A549 (cell line): ENCODE measurements around the gene HLX. TPM values are rescaled to one million over a fixed set of nuclear protein-coding genes. Genes with fewer than 3 reads are reported as not detected.

Experiments used
- ATAC-seq, 2 experiments: fragments of 200-7000 bp in 1 of 2; fragments of >200 bp in 1 of 2; cut with Nextera tagmentation in 1 of 2; cut with Tn5 transposase in 1 of 2; 3 replicates each; pipeline versions ENCODE4 v1.8.0 to v1.9.1; 2018 to 2020; ENCODE audit warnings: mild to moderate bottlenecking in 1 of 2, moderate library complexity in 1 of 2
- CTCF ChIA-PET: fragments of 300-600 bp; sonication (Branson Sonifier 250); formaldehyde crosslinking; extraction: SDS; loops from one replicate; lab custom pipeline; 2021; ENCODE audit warnings: antibody characterized with exemption, inconsistent platforms; lab: Yijun Ruan, JAX
- POLR2A ChIA-PET: fragments of 350-600 bp; formaldehyde crosslinking; extraction: SDS; loops from one replicate; lab custom pipeline; 2021; ENCODE audit warnings: antibody characterized with exemption, inconsistent platforms; lab: Yijun Ruan, JAX
- DNase-seq, 2 experiments: peaks; one replicate each; pipeline versions ENCODE4 v3.0.0 to v3.0.0-alpha.2; 2011 to 2016; ENCODE audit warnings: low read depth in 1 of 2, low spot score in 1 of 2
- FAIRE-seq: peaks from 2 replicates; lab custom pipeline; 2011; peaks lifted over from hg19 to GRCh38; lab: Jason Lieb, UNC
- H3K27ac ChIP-seq, 2 experiments: fragments of >200 bp; sonication (Bioruptor Twin); formaldehyde crosslinking; 3 replicates each; pipeline ENCODE4 v1.5.1; 2016 to 2017
- H3K4me1 ChIP-seq: fragments of >200 bp; sonication (Bioruptor Twin); formaldehyde crosslinking; 3 replicates; pipeline ENCODE4 v1.6.1; 2016
- H3K4me2 ChIP-seq: fragments of >200 bp; sonication (Bioruptor Twin); formaldehyde crosslinking; 3 replicates; pipeline ENCODE4 v1.6.1; 2016
- H3K4me3 ChIP-seq: fragments of >200 bp; sonication (Bioruptor Twin); formaldehyde crosslinking; 3 replicates; pipeline ENCODE4 v1.5.1; 2016
- H3K9me3 ChIP-seq: fragments of >200 bp; sonication (Bioruptor Twin); formaldehyde crosslinking; 3 replicates; pipeline ENCODE4 v1.6.1; 2016
- EHF ChIP-seq: fragments of 250-450 bp; sonication (Bioruptor Pico); IDR thresholded peaks from 2 replicates; pipeline ENCODE4 v1.5.0; 2020; ENCODE audit warnings: mild to moderate bottlenecking
- EHMT2 ChIP-seq: fragments of 200-600 bp; sonication (generic); IDR thresholded peaks from 2 replicates; pipeline ENCODE4 v1.6.1; 2016; ENCODE audit warnings: antibody characterized with exemption, low read depth, mild to moderate bottlenecking, moderate library complexity
- FOXS1 ChIP-seq: fragments of 250-450 bp; sonication (Bioruptor Pico); IDR thresholded peaks from 2 replicates; pipeline ENCODE4 v1.5.0; 2020; ENCODE audit warnings: mild to moderate bottlenecking, moderate library complexity
- HEYL ChIP-seq: fragments of 250-450 bp; sonication (Bioruptor Pico); IDR thresholded peaks from 2 replicates; pipeline ENCODE4 v1.8.0; 2021; ENCODE audit warnings: mild to moderate bottlenecking, moderate library complexity
- HOXB13 ChIP-seq: fragments of 250-450 bp; sonication (Bioruptor Pico); IDR thresholded peaks from 2 replicates; pipeline ENCODE4 v1.5.0; 2020; ENCODE audit warnings: low read depth, mild to moderate bottlenecking, moderate library complexity
- MAZ ChIP-seq: fragments of 150-350 bp; IDR thresholded peaks from 2 replicates; pipeline ENCODE4 v1.6.1; 2014; ENCODE audit warnings: antibody characterized with exemption, low read depth, low read length, borderline replicate concordance
- NFE2L2 ChIP-seq: fragments of 150-350 bp; conservative IDR thresholded peaks from 2 replicates; pipeline ENCODE4 v1.6.1; 2014; ENCODE audit warnings: low read length
- NR3C1 ChIP-seq: fragments of >200 bp; sonication (Bioruptor Twin); formaldehyde crosslinking; IDR thresholded peaks from 3 replicates; pipeline ENCODE4 v1.6.1; 2017
- POLR2AphosphoS2 ChIP-seq: conservative IDR thresholded peaks from 2 replicates; pipeline ENCODE4 v1.6.1; 2012; ENCODE audit warnings: low read length, improper control_type of control experiment, inconsistent platforms
- RCOR1 ChIP-seq: fragments of 150-350 bp; IDR thresholded peaks from 2 replicates; pipeline ENCODE4 v1.6.1; 2014; ENCODE audit warnings: antibody characterized with exemption, low read length, low read depth
- SMC3 ChIP-seq: fragments of >200 bp; sonication (Bioruptor Twin); formaldehyde crosslinking; IDR thresholded peaks from 3 replicates; pipeline ENCODE4 v1.6.1; 2018; ENCODE audit warnings: inconsistent platforms
- TFCP2L1 ChIP-seq: fragments of 250-450 bp; sonication (Bioruptor Pico); IDR thresholded peaks from 2 replicates; pipeline ENCODE4 v1.5.0; 2021; ENCODE audit warnings: mild to moderate bottlenecking
- ZC3H11A ChIP-seq: fragments of 450-650 bp; IDR thresholded peaks from 2 replicates; pipeline ENCODE4 v1.6.1; 2014; ENCODE audit warnings: antibody characterized with exemption, mild to moderate bottlenecking
- WGBS: methylation state at CpG from one replicate; pipeline ENCODE4 v1.1.6; 2017; ENCODE audit errors: missing lambda C conversion rate; 5-methylcytosine and 5-hydroxymethylcytosine counted together
- polyA plus RNA-seq, 4 experiments: library from polyadenylated mRNA; depleted of rRNA in 3 of 4; stranded (reverse); fragments of >200 nt; fragmentation: RNase III in 1 of 4; extraction: RNeasy Plus Mini Kit Qiagen cat#74134 plus additional on column Dnase treatment in 1 of 4; gene quantifications; 2 replicates in 3 of 4; 3 replicates in 1 of 4; pipeline ENCODE4 v1.2.3, GENCODE V29; 2011 to 2017
- TF ChIP-seq, protein P1 (sequence below): fragments of 250-450 bp; sonication (Bioruptor Pico); IDR thresholded peaks from 2 replicates; pipeline ENCODE4 v1.5.0; 2020; ENCODE audit warnings: low read depth, mild to moderate bottlenecking, moderate library complexity
- TF ChIP-seq, protein P2 (sequence below): fragments of >200 bp; sonication (Bioruptor Twin); formaldehyde crosslinking; IDR thresholded peaks from 2 replicates; pipeline ENCODE4 v1.6.1; 2016
- TF ChIP-seq, protein P3 (sequence below): fragments of 250-450 bp; sonication (Bioruptor Pico); IDR thresholded peaks from 2 replicates; pipeline ENCODE4 v1.5.0; 2021; ENCODE audit warnings: mild to moderate bottlenecking, moderate library complexity, borderline replicate concordance
- TF ChIP-seq, protein P4 (sequence below): IDR thresholded peaks from 2 replicates; pipeline ENCODE4 v1.6.1; 2012; ENCODE audit warnings: low read depth, borderline replicate concordance
- TF ChIP-seq, protein P5 (sequence below): fragments of >200 bp; sonication (Bioruptor Twin); formaldehyde crosslinking; IDR thresholded peaks from 3 replicates; pipeline ENCODE4 v1.6.1; 2016
- TF ChIP-seq, protein P6 (sequence below): IDR thresholded peaks from 2 replicates; pipeline ENCODE4 v1.6.1; 2012
- TF ChIP-seq, protein P7 (sequence below): fragments of 200-600 bp; sonication (generic); IDR thresholded peaks from 2 replicates; pipeline ENCODE4 v1.6.1; 2016; ENCODE audit warnings: antibody characterized with exemption, mild to moderate bottlenecking, moderate library complexity
- TF ChIP-seq, protein P8 (sequence below): IDR thresholded peaks from 2 replicates; pipeline ENCODE4 v1.6.1; 2012

HLX gene
- polyA plus RNA-seq, 2 of the 4 experiments (the other 2 are of a cell fraction): 0.70 to 5.6 TPM

DNA sequence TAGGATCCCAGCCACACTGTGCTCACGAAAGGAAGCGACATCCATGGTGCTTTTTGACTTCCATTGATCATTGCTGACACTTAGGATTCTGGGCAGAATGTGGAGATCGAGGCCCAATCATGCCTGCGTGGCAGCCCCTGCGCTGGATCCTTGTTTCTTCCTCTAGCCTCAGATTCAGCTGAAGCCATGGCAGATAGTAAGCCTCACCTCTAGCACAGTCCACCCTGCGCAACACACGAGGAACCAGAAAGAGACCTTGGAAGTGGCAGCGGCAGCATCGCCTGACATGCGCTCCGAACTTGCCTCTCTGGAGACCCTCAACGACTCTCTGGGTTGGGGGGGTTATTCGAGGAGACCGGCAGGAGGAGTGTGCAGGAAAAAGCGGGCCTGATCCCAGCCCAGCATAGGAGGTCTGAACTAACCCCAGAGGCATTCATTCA, 10.6 kb downstream of the HLX start:
- CTCF ChIA-PET: no interaction called here

DNA sequence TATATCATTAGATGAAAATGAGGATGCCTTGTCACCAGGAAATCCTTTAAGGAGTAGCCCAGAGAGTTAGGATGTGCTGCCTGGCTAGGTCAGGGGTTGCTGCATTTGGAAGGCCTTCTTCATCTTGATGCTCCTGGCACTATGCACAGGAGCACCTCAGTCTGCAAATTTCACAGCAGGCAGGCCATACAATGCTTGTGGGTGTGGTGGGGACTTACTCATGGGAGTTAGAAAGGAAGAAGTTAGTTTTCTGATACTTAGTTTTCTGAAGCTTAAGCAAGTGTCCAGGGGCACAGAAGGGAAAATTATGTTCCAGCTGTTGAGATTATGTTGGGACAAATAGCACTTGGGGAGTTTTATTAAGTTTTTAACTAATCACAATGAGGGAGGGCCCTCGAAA, 11.4 kb downstream of the HLX start:
- TF ChIP-seq POLR2AphosphoS2: no peak
- TF ChIP-seq, protein P1, sequence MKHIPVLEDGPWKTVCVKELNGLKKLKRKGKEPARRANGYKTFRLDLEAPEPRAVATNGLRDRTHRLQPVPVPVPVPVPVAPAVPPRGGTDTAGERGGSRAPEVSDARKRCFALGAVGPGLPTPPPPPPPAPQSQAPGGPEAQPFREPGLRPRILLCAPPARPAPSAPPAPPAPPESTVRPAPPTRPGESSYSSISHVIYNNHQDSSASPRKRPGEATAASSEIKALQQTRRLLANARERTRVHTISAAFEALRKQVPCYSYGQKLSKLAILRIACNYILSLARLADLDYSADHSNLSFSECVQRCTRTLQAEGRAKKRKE: no peak
- DNase-seq (no peak), FAIRE-seq (no peak), ATAC-seq (no peak)
- no peaks in the 10 kb centered on the region for H3K9me3 ChIP-seq
- ChIA-PET POLR2A (no interaction called here), CTCF (interaction anchor here (0.8 kb wide), 1 partner anchor 18 kb away, joined by 4 read pairs; no protein-coding TSS in a partner anchor)
- H3K4me2 ChIP-seq: no peak overlapping the region
- H3K4me3 ChIP-seq: no peak overlapping the region
- WGBS: 77% methylated on average over 1 of the region's 1 CpG
- H3K27ac ChIP-seq: no peak overlapping the region
- no peaks in the 10 kb centered on the region for H3K4me1 ChIP-seq

More for the DNA sequence above, 10.6 kb downstream of the HLX start:
- H3K4me1 ChIP-seq: no peaks in the 10 kb centered on the region
- FAIRE-seq (no peak), ATAC-seq (no peak), DNase-seq (no peak)
- POLR2A ChIA-PET: no interaction called here
- 74% methylated on average over 15 of the region's 15 CpGs for WGBS
- no peak overlapping the region for H3K4me2 ChIP-seq
- H3K27ac ChIP-seq: no peak overlapping the region
- TF ChIP-seq SMC3: no peak
- TF ChIP-seq MAZ: no peak
- TF ChIP-seq FOXS1: no peak
- no peak for TF ChIP-seq EHMT2
- TF ChIP-seq ZC3H11A: no peak
- TF ChIP-seq, protein P2, sequence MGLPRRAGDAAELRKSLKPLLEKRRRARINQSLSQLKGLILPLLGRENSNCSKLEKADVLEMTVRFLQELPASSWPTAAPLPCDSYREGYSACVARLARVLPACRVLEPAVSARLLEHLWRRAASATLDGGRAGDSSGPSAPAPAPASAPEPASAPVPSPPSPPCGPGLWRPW: no peak
- TF ChIP-seq, protein P3, sequence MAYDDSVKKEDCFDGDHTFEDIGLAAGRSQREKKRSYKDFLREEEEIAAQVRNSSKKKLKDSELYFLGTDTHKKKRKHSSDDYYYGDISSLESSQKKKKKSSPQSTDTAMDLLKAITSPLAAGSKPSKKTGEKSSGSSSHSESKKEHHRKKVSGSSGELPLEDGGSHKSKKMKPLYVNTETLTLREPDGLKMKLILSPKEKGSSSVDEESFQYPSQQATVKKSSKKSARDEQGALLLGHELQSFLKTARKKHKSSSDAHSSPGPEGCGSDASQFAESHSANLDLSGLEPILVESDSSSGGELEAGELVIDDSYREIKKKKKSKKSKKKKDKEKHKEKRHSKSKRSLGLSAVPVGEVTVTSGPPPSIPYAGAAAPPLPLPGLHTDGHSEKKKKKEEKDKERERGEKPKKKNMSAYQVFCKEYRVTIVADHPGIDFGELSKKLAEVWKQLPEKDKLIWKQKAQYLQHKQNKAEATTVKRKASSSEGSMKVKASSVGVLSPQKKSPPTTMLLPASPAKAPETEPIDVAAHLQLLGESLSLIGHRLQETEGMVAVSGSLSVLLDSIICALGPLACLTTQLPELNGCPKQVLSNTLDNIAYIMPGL: no peak
- TF ChIP-seq RCOR1: no peak
- TF ChIP-seq, protein P1: no peak
- TF ChIP-seq, protein P4, sequence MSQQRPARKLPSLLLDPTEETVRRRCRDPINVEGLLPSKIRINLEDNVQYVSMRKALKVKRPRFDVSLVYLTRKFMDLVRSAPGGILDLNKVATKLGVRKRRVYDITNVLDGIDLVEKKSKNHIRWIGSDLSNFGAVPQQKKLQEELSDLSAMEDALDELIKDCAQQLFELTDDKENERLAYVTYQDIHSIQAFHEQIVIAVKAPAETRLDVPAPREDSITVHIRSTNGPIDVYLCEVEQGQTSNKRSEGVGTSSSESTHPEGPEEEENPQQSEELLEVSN: no peak
- no peak overlapping the region for H3K4me3 ChIP-seq
- no peaks in the 10 kb centered on the region for H3K9me3 ChIP-seq

DNA sequence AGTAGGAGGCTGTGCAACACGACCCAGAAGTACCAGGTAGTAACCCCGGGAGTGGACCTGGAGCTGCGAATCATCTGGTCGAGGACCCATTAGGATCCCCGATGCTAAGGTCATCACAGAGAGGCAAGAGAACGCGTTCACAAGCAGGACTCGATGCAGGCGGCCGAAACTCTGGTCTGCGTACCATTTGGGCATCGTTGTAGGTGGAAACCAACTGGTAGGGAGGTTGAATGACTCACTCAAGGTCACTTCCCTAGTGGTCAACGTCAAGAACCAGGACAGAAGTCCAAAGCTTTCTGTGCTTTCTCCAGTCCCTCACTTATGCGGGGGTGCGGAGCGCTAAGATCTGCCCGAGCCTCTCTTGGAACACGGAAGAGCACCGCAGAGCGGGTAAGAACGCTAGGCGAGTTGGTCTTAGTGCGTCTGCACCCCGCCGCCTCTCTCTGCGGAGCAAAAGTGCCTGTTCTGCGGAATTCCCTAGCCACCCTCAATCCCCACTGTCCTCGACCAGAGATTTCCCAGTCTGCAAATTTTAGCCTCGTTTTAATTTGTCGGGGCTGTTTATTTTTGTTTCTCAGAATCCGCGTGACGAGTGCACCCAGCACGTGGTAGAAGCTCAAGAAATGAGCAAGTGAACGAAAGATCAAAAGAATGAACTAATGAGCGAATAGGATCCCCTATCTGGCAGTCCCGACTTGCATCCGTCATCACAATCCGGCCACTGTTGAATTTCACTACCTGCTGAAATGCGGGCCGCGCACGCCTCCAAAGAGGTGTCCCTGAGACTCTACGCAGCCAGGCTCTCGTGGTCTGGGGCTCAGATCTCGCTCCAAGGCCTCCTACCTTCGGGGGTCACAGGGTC, 12.2 kb downstream of the HLX start:
- FAIRE-seq (no peak), ATAC-seq (no peak), DNase-seq (no peak)
- POLR2A ChIA-PET: no interaction called here
- H3K4me3 ChIP-seq: no peak overlapping the region
- H3K4me2 ChIP-seq: no peak overlapping the region
- CTCF ChIA-PET: interaction anchor here (0.8 to 1.2 kb wide), 3 partner anchors 13 to 37 kb away, joined by 3 to 4 read pairs (median 3); no protein-coding TSS in a partner anchor
- H3K9me3 ChIP-seq: no peaks in the 10 kb centered on the region
- 78% methylated on average over 46 of the region's 47 CpGs for WGBS
- no peak overlapping the region for H3K27ac ChIP-seq
- TF ChIP-seq TFCP2L1 (CRISPR knock-in tag) (no peak), EHF (no peak), NR3C1 (no peak), HOXB13 (CRISPR knock-in tag) (no peak), HEYL (CRISPR knock-in tag) (no peak), NFE2L2 (no peak)
- TF ChIP-seq, protein P5, sequence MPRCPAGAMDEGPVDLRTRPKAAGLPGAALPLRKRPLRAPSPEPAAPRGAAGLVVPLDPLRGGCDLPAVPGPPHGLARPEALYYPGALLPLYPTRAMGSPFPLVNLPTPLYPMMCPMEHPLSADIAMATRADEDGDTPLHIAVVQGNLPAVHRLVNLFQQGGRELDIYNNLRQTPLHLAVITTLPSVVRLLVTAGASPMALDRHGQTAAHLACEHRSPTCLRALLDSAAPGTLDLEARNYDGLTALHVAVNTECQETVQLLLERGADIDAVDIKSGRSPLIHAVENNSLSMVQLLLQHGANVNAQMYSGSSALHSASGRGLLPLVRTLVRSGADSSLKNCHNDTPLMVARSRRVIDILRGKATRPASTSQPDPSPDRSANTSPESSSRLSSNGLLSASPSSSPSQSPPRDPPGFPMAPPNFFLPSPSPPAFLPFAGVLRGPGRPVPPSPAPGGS: no peak
- TF ChIP-seq, protein P6, sequence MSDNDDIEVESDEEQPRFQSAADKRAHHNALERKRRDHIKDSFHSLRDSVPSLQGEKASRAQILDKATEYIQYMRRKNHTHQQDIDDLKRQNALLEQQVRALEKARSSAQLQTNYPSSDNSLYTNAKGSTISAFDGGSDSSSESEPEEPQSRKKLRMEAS: no peak
- TF ChIP-seq, protein P7, sequence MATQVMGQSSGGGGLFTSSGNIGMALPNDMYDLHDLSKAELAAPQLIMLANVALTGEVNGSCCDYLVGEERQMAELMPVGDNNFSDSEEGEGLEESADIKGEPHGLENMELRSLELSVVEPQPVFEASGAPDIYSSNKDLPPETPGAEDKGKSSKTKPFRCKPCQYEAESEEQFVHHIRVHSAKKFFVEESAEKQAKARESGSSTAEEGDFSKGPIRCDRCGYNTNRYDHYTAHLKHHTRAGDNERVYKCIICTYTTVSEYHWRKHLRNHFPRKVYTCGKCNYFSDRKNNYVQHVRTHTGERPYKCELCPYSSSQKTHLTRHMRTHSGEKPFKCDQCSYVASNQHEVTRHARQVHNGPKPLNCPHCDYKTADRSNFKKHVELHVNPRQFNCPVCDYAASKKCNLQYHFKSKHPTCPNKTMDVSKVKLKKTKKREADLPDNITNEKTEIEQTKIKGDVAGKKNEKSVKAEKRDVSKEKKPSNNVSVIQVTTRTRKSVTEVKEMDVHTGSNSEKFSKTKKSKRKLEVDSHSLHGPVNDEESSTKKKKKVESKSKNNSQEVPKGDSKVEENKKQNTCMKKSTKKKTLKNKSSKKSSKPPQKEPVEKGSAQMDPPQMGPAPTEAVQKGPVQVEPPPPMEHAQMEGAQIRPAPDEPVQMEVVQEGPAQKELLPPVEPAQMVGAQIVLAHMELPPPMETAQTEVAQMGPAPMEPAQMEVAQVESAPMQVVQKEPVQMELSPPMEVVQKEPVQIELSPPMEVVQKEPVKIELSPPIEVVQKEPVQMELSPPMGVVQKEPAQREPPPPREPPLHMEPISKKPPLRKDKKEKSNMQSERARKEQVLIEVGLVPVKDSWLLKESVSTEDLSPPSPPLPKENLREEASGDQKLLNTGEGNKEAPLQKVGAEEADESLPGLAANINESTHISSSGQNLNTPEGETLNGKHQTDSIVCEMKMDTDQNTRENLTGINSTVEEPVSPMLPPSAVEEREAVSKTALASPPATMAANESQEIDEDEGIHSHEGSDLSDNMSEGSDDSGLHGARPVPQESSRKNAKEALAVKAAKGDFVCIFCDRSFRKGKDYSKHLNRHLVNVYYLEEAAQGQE: no peak
- TF ChIP-seq, protein P8, sequence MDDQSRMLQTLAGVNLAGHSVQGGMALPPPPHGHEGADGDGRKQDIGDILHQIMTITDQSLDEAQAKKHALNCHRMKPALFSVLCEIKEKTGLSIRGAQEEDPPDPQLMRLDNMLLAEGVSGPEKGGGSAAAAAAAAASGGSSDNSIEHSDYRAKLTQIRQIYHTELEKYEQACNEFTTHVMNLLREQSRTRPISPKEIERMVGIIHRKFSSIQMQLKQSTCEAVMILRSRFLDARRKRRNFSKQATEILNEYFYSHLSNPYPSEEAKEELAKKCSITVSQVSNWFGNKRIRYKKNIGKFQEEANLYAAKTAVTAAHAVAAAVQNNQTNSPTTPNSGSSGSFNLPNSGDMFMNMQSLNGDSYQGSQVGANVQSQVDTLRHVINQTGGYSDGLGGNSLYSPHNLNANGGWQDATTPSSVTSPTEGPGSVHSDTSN: no peak
- no peaks in the 10 kb centered on the region for H3K4me1 ChIP-seq
